Panc1 (cell line): ENCODE results near the gene FBXO31. TPM values are rescaled to one million over a fixed set of nuclear protein-coding genes. Genes with fewer than 3 reads are reported as not detected.

Experiments
- ATAC-seq: fragments of 200-7000 bp; cut with Tn5 transposase; 2 replicates; pipeline ENCODE4 v1.9.1; 2020; ENCODE audit warnings: mild to moderate bottlenecking, moderate library complexity
- BruUV-seq: library from RNA; stranded (reverse); fragments of 400-500 nt; replicated peaks from 2 replicates; lab custom pipeline; 2021; lab: Mats Ljungman, UMichigan
- CTCF ChIA-PET: fragments of 300-600 bp; sonication (Branson Sonifier 250); formaldehyde crosslinking; loops from one replicate; lab custom pipeline; 2022; ENCODE audit warnings: antibody characterized with exemption; lab: Charles Lee
- POLR2A ChIA-PET: fragments of 300-600 bp; sonication (Branson Sonifier 250); formaldehyde crosslinking; loops from one replicate; lab custom pipeline; 2022; ENCODE audit warnings: antibody characterized with exemption; lab: Charles Lee
- DNase-seq: peaks from one replicate; pipeline ENCODE4 v3.0.0-alpha.2; 2010; ENCODE audit warnings: low read depth, low spot score
- H3K27ac ChIP-seq: 2 replicates; pipeline ENCODE4 v1.5.1; 2011; ENCODE audit warnings: mild to moderate bottlenecking, low read length, inconsistent platforms
- H3K27me3 ChIP-seq: fragments of 200-500 bp; sonication (Bioruptor generic); 2 replicates; pipeline ENCODE4 v1.6.0; 2014; ENCODE audit warnings: low read length, inconsistent platforms; ENCODE audit not compliant: control insufficient read depth, insufficient read depth
- H3K36me3 ChIP-seq: fragments of 200-500 bp; sonication (Bioruptor generic); 2 replicates; pipeline ENCODE4 v1.5.1; 2014; ENCODE audit warnings: inconsistent platforms, mild to moderate bottlenecking, low read length, moderate library complexity; ENCODE audit not compliant: control insufficient read depth, insufficient read depth
- H3K4me1 ChIP-seq: 2 replicates; pipeline ENCODE4 v1.5.1; 2011; ENCODE audit warnings: inconsistent platforms, mild to moderate bottlenecking, low read length, moderate library complexity; ENCODE audit not compliant: control insufficient read depth, insufficient read depth
- H3K4me3 ChIP-seq, 2 experiments: 2 replicates each; pipeline ENCODE4 v1.5.1; 2011 to 2012; ENCODE audit warnings: low read depth in 2 of 2, low read length in 2 of 2, mild to moderate bottlenecking in 2 of 2, inconsistent platforms in 1 of 2, moderate library complexity in 1 of 2
- H3K9me3 ChIP-seq: fragments of 200-500 bp; sonication (Bioruptor generic); 2 replicates; pipeline ENCODE4 v1.5.1; 2014; ENCODE audit warnings: low read depth, mild to moderate bottlenecking, inconsistent platforms, low read length, moderate library complexity; ENCODE audit not compliant: control insufficient read depth, insufficient read depth
- CTCF ChIP-seq: fragments of 450-650 bp; IDR thresholded peaks from 2 replicates; pipeline ENCODE4 v1.5.1; 2017; ENCODE audit warnings: mild to moderate bottlenecking
- POLR2AphosphoS5 ChIP-seq: IDR thresholded peaks from 2 replicates; pipeline ENCODE4 v1.6.1; 2012; ENCODE audit warnings: mild to moderate bottlenecking, low read depth, low read length, moderate library complexity
- SIN3A ChIP-seq: IDR thresholded peaks from 2 replicates; pipeline ENCODE4 v1.6.1; 2012; ENCODE audit warnings: low read depth, mild to moderate bottlenecking, low read length, moderate library complexity, borderline replicate concordance; ENCODE audit not compliant: insufficient read depth
- TCF7L2 ChIP-seq: IDR thresholded peaks from 2 replicates; pipeline ENCODE4 v1.6.1; 2011; ENCODE audit warnings: mild to moderate bottlenecking, low read depth, low read length, inconsistent platforms
- in situ Hi-C: cut with HindIII; loops from 2 replicates; pipeline ENCODE4 v1.10.0; 2016; ENCODE audit warnings: low sequenced_read_pairs, low pct_unique_long_range_greater_than_20kb
- intact Hi-C: fragments of 100-400 bp; cut with micrococcal nuclease; formaldehyde crosslinking; loops from one replicate; pipeline ENCODE4 v1.10.0; 2022; ENCODE audit not compliant: unreplicated experiment
- total RNA-seq: library from RNA; stranded (reverse); gene quantifications from one replicate; pipeline ENCODE4 v1.2.1, GENCODE V29; 2021; ENCODE audit not compliant: unreplicated experiment
- TF ChIP-seq, protein P1 (sequence below), 2 experiments: IDR thresholded peaks; 2 replicates each; pipeline ENCODE4 v1.6.1; 2011 to 2012; ENCODE audit warnings: low read depth in 2 of 2, control low read depth in 1 of 2, low read length in 1 of 2, mild to moderate bottlenecking in 1 of 2, moderate library complexity in 1 of 2; ENCODE audit not compliant: insufficient read depth in 1 of 2

Gene FBXO31
- total RNA-seq, 1 experiment from 2014 or later = 22.4 TPM

DNA sequence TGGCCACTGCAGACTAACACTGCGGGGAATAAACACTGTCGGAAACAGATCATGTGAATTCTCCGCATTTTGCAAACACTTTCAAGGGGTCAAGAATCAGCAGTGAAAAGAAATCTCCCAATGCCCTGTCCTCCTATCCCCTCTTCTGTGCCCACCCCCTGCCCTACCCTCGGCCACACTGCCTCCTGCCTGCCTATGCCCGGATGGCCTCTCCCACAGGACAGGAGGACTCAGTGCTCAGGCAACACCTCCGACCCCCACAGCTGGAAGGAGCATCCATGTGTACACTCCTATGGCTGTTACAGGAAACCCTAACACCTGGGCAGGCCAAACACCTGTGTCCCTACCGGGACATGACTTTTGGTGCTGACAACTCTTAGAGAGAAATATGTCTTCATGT lies 24.5 kb downstream of the FBXO31 start:
- POLR2A ChIA-PET = no interaction called here
- Histone ChIP-seq H3K27ac (no peak overlapping the region), H3K4me3 (no peak overlapping the region), H3K4me1 (no peaks in the 10 kb centered on the region), H3K27me3 (no peaks in the 10 kb centered on the region), H3K36me3 (no peaks in the 10 kb centered on the region; the same call in 1 of the 2 replicates), H3K9me3 (no peaks in the 10 kb centered on the region)
- in situ Hi-C loops = no loop called here
- CTCF ChIA-PET = no interaction called here
- BruUV-seq = no TSS peak
- DNase-seq = no peak
- ATAC-seq = no peak
- intact Hi-C loops = no loop called here
- TF ChIP-seq POLR2AphosphoS5 (no peak), TCF7L2 (no peak), SIN3A (no peak), CTCF (no peak)
- TF ChIP-seq, protein P1, sequence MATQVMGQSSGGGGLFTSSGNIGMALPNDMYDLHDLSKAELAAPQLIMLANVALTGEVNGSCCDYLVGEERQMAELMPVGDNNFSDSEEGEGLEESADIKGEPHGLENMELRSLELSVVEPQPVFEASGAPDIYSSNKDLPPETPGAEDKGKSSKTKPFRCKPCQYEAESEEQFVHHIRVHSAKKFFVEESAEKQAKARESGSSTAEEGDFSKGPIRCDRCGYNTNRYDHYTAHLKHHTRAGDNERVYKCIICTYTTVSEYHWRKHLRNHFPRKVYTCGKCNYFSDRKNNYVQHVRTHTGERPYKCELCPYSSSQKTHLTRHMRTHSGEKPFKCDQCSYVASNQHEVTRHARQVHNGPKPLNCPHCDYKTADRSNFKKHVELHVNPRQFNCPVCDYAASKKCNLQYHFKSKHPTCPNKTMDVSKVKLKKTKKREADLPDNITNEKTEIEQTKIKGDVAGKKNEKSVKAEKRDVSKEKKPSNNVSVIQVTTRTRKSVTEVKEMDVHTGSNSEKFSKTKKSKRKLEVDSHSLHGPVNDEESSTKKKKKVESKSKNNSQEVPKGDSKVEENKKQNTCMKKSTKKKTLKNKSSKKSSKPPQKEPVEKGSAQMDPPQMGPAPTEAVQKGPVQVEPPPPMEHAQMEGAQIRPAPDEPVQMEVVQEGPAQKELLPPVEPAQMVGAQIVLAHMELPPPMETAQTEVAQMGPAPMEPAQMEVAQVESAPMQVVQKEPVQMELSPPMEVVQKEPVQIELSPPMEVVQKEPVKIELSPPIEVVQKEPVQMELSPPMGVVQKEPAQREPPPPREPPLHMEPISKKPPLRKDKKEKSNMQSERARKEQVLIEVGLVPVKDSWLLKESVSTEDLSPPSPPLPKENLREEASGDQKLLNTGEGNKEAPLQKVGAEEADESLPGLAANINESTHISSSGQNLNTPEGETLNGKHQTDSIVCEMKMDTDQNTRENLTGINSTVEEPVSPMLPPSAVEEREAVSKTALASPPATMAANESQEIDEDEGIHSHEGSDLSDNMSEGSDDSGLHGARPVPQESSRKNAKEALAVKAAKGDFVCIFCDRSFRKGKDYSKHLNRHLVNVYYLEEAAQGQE (IDR thresholded peaks at IDR 0.05; ENCODE audit: insufficient read depth in 1 of 2, low read depth in 2 of 2, low read length in 1 of 2) = no peak

- Histone ChIP-seq H3K9me3 (no peaks in the 10 kb centered on the region), H3K4me3 (no peak overlapping the region), H3K27me3 (no peaks in the 10 kb centered on the region), H3K4me1 (no peaks in the 10 kb centered on the region), H3K27ac (no peak overlapping the region), H3K36me3 (no peaks in the 10 kb centered on the region; the same call in 1 of the 2 replicates)
- TF ChIP-seq CTCF (no peak), TCF7L2 (no peak)
- intact Hi-C loops = no loop called here
- DNase-seq (no peak), ATAC-seq (no peak)
- ChIA-PET CTCF (no interaction called here), POLR2A (no interaction called here)
- BruUV-seq = no TSS peak
- in situ Hi-C loops = no loop called here
Observed at GRCh38 chr16:87358696-87359095, 24.9 kb downstream of the FBXO31 start.

GRCh38 chr16:87358250-87358649 lies 25.3 kb downstream of the FBXO31 start:
- H3K36me3 ChIP-seq = no peaks in the 10 kb centered on the region; the same call in 1 of the 2 replicates
- TF ChIP-seq TCF7L2 (no peak), POLR2AphosphoS5 (no peak), CTCF (no peak), SIN3A (no peak)
- TF ChIP-seq, protein P1 (IDR thresholded peaks at IDR 0.05; ENCODE audit: insufficient read depth in 1 of 2, low read depth in 2 of 2, low read length in 1 of 2) = no peak
- intact Hi-C loops = no loop called here
- CTCF ChIA-PET = no interaction called here
- H3K27me3 ChIP-seq = no peaks in the 10 kb centered on the region
- no peaks in the 10 kb centered on the region for H3K9me3 ChIP-seq
- H3K27ac ChIP-seq = no peak overlapping the region
- H3K4me3 ChIP-seq = no peak overlapping the region
- no peaks in the 10 kb centered on the region for H3K4me1 ChIP-seq
- POLR2A ChIA-PET = no interaction called here
- BruUV-seq = no TSS peak
- DNase-seq (no peak), ATAC-seq (no peak)
- in situ Hi-C loops = no loop called here
